COR-L47 (cell line): ENCODE results near the gene EPHA7.

Experiments
- DNase-seq: peaks from one replicate; lab custom pipeline; 2025; lab: John Stamatoyannopoulos, UW

Gene EPHA7

DNA sequence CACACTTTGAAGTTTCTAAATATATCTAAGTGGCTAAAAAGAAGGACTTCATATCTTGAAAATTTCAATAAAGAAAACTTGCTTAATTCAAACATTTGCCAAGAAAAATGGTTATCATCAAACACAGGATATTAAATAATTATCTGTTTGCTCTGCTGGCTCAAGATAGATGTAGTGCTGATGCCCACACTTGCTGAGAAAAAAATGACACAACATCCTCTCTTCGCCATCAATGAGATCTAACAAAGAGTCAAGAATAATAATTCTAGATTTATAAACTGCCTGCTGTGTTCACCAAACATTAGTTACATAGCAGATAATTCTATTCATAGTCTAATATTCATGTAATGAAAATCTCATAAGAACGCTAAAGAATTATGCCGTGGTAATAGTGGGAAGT lies 93.6 kb downstream of the EPHA7 start:
- no peak for DNase-seq

DNA sequence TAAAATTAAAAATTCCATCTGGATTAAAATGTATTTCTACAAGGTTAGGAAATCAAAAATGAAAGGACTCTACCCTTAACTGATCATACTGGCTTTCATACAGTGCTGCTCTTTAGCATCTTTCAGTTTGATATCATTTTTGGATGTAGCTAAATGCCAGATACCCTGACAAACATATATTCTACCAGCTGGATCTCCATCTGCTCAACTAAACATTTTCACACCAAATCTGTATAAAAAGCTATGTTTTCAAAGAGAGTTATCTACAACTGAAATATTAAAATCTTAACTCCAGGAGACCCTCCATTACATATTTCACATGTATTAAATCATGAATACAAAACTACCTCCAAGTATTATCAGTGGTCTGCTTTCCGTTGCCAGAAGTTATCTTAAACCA lies 95.7 kb downstream of the EPHA7 start:
- no peak for DNase-seq

DNA sequence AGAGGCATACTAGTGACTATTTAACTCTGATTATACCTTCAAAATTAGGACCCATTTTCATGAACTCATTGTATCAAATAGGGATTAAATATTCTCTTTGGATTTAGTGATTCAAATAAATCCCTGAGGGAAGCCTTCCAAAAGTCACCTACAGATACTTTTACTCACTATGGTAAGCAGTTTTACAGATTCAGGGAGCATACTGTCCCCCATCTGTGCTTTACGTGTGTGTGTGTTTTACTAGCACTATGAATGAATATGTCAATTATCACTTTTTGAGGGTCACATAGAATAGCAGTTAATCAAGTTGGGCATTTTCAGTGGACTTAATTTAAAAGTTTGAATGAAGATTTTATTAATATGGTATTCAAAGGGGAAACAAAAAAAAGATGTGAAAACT lies 96.7 kb downstream of the EPHA7 start:
- DNase-seq, result no peak

DNA sequence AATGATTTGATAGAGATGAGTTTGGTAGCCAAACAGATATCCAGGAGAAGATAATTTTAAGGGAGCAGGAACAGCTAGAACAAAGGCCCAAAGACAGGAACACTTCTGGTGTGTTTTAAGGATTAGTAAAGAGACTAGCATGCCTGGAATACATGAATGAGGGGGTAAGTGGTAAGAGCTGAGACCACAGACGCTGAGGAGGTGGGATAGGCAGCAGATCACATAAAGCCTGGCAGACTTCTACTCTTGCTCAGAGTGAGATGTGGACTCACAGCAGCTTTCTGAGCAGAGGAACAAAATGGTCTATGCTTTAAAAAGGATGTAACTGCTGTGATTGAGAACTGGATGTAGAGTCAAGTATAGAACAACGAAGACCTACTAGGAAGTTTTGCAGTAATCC lies 100.1 kb downstream of the EPHA7 start:
- no peak for DNase-seq

DNA sequence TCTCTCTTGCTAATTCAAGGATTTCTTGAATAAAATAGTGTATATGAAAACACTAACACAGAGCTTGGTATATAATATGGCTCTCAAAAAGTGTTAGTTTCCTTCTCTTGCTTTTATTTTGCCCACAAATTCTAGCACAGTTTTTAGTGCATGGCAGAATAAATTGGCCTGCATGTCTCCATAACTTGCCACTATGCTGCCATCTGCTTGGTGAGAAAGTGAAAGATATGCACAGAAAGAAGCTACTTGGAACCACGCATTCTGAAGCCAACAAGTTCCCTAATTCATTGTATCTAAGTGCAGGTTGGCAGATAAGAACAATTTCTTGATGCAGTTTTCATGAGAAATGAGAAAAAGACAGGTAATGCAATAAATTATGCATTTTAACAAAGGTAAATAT lies 101.2 kb downstream of the EPHA7 start:
- DNase-seq, result no peak

DNA sequence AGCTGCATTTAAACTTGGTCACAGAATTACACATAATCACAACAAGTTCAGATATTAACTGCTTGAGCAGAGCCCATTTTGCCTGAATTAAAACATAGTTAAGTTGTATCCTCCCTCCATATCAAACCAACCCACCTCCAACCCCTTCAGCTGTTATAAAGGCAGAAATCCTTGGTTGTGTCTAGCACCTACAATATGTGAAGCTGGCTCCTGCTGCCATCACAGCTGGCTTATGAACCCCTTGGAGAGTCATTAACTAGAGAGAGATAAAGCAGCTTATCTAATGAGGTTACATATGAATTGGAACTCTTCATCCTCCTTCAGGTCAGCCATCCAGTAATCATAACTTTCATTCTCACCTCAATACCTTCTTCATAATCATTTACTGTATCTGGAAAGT lies 101.8 kb downstream of the EPHA7 start:
- DNase-seq, result no peak

DNA sequence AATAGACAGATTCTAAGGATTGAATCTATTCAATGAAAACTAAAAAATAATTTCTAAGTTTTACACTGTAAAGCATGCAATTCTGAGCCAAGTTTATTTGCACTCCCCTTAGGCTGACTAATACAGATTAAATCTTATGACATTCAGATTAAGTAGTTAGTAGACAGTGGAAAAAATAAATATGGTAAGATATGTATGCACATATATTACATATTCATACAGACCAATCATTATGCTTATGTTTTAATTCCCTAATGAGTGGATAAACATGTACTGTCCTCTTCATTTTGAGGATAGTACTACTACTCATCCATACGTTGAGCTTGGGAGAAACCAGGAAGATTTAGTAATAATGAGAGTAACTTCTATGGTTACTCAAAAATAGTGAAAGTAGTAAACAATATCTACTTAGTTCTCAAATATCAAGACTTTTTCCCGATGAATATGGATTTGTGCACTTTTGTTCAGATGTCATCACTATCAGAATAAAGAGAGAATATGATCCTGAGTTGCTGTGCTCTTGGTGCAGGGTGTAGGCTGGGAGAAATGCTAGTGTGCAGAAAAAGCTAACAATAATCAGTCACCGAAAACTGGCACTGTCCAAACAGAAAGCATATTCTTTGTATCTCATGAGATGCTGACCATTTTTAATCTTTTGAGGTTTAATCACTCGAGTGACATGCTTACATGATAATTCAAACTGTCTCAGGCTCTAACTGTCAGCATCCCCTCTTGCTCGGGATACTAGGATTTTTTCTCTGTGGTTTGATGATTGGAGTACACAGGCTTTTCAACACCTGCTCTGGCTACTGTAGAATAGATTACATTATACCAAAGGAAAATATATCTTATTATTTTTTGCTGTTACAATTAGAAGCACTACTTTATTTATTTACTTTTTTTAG lies 111.6 kb downstream of the EPHA7 start:
- DNase-seq, result no peak

DNA sequence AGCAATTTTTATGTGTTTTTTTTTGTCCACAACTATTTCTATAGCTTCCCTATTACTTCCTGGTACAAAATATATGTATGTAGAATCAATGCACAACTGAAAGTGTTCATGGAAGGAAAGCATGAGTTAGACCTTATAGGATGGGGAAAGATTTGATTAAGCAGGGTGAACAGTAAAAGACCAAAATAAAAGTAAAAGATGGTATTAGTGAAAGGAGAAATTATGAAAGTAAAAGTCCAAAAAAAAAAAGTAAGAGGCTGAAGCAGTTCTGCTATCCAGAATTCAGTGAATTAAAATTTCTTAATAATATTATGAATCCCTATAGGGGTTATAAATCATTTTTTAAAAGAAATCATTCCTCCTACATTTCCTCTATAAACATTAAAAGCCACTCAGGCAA lies 114.3 kb downstream of the EPHA7 start:
- DNase-seq, result no peak

DNA sequence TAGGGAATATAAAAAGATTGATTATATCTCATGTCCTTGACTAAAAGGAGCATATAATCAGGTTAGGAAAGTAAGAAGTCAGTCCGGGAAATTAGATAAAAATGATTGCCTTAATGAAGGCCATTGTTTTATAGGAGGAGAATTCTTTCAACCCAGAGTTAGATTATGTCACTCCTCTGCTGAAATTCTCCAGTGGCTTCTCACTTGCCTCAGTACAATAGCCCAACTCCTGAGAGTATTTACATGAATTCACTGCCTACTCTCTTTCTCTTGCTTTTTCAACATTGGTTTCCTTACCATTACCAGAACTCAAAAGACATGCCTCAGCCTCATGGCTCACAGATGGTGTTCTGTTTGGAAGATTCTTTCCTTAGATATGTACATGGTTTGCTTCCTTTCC lies 114.9 kb downstream of the EPHA7 start:
- no peak for DNase-seq

DNA sequence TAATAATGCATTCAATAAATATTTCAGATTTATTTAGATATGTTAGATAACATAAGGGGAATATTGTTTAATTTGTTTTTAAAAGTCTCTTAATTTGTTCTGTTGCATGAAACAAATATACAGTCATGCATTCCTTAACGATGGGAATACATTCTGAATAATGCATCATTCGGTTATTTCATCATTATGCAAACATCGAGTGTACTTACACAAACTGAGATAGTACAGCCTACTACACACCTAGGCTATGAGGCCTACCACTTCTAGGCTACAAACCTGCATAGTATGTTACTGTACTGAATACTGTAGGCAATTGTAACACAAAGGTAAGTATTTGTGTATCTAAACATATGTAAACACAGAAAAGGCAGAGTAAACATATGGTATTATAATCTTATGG lies 118.7 kb downstream of the EPHA7 start:
- DNase-seq, result peak; percentile 60

DNA sequence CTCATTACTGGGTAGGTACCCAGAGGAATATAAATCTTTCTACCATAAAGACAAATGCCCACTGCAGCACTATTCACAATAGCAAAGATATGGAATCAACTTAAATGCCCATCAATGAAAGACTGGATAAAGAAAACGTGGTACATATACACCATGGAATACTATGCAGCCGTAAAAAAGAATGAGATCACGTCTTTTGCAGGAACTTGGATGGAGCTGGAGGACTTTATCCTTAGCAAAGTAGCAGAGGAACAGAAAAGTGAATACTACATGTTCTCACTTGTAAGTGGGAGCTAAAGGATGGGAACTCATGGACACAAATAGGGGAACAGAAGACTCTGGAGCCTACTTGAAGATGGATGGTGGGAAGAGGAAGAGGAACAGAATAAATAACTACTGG lies 119.7 kb downstream of the EPHA7 start:
- no peak for DNase-seq

DNA sequence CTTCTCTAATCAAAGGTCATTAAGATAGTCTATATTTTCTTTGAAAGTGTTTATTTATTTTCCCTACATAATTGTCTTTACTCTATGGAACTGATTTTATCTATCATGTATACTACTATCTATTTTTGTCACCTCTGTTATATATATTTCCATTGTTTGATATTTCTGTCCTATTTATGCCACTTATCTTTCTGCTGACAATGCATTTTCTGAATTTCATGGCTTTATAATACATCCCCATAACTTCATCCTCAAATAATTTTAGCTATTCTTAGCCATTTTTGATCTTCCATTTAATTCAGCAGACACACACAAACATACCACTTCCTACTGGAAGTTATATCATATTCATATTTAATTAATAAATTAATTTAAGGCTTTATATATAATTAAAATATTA lies 123.7 kb downstream of the EPHA7 start:
- no peak for DNase-seq

DNA sequence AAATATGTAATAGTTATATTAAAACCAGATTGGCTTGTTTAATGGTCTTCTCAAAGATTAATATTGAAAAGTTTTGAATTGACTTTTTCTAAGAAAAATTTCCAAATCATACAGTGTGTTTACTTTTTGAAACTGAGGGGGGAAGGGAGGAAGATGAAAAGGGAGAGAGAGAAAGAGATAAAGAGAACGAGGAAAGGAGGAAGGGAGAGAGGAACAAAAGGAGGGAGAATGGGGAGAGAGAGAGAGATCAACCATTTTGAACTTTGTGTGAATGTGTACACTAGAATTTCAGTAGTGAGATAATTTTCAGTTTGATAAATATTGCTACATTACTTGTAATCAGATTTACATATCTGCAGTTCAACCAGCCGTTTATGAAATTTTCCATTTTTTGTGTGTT lies 124.5 kb downstream of the EPHA7 start:
- no peak for DNase-seq

DNA sequence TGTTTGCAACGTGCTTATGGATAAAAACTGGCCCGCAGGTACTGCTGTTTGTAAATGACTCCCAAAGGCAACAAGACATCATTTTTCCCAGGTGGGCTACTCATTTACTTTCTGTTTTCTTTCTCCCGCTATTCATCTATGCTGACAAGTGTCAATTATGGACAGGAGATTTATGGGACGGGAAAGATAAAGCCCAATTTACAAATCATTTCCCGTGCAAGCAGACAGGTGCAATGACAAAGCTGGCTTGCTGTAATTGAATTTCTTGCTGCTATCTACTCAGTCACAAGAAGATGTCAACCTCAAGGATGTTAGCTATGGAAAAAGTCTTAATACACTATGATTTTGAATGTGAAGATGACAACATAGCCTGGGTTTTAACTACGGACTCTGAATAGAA lies 125.5 kb downstream of the EPHA7 start:
- peak; percentile 84 for DNase-seq

DNA sequence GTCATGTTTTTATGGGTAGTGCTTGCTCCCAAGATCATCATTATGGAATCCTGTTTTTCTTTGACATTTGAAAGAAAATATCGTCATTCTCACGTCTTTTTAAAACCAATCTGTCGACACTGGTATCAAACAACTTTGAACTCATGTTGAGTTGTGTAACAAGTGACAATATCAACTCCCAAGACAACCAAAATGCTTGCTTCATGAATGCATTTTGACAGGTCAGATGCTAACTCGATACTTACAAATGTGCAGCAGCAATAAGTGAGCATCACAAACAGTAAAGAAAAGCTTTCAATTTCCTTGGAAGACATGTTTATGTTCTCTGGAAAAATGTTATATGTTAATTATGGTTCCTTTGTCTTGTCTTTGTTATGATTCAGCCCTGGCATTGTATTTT lies 125.9 kb downstream of the EPHA7 start:
- DNase-seq, result no peak

DNA sequence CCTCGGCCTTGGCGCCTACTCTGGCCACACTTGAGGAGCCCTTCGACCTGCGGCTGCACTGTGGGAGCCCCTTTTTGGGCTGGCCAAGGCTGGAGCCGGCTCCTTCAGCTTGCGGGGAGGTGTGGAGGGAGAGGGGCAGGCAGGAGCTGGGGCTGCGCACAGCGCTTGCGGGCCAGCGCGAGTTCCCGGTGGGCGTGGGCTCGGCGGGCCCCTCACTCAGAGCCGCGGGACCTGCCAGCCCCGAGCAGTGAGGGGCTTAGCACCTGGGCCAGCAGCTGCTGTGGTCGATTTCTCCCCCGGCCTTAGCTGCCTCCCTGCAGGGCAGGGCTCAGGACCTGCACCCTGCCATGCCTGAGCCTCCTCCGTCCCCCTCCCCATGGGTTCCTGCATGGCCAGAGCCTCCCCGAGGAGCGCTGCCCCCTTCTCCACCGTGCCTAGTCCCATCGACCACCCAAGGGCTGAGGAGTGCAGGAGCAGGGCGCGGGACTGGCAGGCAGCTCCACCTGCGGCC lies 136.8 kb downstream of the EPHA7 start:
- no peak for DNase-seq

DNA sequence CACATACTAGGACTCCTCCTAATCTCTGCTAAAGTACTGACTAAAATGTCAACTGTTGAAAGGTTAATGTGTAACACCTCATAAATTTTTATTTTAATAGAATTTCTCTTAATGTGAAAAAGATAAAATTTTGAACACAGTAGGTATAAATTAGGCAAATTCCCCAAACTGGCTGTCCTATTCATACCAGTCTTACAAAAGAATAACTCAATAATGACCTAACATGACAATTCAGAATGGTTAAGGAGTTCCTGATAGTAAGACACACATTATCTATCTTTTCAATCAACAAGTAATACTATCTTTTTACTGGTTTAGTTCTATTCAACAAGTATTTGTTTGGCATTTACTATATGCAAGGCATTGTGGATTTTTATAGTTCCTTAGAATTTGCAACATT lies 141.1 kb downstream of the EPHA7 start:
- no peak for DNase-seq

DNA sequence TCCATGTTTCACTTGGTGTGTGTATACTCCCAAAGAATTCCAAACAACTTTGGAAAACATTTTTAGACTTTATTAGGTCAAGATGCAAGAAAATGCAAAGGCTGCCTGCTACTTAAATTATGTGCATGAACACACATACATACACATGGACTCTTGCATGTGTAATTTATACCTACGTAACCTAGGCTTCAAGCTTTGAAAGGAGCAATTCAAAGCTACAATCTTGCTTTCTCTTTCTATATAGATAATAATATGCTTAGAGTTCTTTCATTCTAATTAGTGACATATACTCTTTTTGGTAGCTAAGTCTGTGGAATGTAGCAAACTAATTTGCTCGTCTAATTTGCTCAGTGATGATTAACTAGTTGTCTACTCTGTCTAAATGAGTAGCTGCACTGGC lies 146.5 kb downstream of the EPHA7 start:
- DNase-seq, result no peak

DNA sequence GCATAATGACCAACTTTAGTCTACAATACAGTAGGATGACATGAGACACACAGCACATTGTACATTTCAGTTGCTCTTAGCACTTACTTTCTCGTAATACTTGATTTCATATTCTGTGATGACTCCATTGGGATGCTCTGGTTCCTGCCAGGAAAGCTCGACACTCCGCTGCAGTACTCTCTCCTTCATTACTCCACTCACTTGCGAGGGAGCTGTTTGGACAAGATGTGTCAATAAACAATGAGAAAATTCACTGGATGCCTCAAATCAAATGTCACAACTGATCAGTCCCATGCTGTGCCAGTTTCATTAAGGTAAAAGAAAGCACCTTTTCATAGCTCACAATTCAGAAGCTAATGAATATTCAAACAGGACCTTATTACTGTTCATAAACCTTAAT lies 147.1 kb downstream of the EPHA7 start:
- peak; percentile 25 for DNase-seq

DNA sequence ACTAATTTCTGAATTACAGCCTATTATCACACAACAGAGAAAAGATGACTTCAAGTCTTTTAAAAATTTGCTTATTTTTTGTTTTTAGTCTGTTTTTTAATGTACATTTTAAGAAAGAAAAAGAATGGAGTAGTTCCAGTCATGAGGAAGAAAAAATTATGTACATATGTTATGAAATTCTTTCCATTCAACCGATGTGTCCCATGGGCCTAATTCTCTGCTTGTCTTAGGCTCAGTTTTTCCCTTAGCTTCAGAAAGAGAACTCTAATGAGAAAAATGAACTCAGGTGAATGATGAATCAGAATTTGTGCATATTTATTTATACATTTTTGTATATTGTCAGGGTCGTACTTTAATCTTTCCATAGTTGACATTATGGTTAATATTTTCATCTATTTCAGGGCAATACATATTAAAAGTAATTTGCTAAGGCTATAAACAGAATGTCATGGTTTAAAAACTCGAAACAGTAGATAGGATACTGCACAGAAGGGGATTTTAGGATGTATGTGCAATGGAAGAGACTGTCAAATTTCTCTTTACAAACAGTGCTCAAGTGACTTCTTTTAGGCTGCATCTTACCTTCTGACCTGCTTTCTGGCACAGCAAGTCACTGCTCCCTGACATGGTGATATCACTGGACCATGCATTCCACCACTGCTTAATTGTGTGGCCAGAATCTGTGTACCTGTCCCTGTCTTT lies 153.1 kb downstream of the EPHA7 start:
- no peak for DNase-seq

DNA sequence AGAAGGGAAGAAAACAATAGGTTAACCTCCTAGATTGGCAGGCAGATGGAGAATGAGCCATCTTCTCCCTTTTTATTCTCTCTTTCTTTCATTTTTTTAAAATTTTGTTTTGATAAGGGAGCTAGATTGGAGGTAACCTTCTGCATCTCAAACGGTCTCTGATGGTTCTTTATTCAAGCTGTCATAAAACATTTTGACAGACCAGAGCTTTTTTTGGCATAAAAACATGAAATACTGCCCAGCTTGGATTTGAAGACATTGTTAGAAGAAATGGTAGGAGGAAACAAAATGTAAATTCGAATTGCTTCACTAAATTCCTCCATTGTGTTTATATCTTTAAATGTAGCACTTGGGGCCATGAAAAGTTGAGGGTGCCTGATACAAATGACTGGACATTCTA lies 158.5 kb downstream of the EPHA7 start:
- DNase-seq, result no peak

DNA sequence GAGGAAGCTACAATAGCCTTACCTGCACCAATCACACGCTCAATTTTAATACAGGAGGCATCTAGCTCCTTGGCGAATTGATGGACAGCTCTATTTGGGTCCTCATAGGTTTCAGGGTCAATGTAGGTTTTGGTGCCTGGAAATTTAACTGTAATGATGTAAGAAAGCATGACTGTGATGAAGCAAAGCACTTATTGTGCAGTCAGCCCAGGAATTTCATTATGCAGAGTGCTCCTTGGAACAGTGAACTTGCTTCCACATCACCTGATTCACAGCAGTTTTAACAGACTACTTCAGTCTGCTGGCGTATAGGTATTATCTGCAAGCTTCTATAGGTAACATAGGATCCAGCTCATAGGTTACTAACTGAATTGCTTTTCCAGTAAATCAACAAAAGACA lies 160.0 kb downstream of the EPHA7 start:
- no peak for DNase-seq

DNA sequence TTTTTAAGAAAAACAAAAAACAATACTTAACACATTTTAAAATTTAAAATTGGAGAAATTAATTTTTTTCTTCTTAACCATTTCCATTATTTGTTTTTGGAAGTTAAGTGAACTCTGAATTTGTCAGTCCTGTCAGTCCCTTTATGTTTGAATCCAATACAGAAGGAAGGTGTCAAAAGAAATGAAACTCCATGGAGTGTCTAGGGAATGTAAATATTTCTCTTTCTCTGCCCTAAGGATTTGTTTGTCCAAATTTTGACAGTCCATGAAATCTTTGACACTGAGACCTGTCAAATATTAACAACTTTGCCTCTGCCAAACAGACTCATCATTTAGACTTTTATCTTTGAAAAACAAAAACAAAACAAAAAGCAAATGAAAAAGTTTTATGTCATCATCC lies 166.4 kb downstream of the EPHA7 start:
- DNase-seq, result no peak
